BJ (cell line): ENCODE results near the gene ROR2. TPM values are rescaled to one million over a fixed set of nuclear protein-coding genes. Genes with fewer than 3 reads are reported as not detected.

Experiments
- CTCF ChIA-PET: fragments of 350-600 bp; formaldehyde crosslinking; extraction: SDS; loops from one replicate; lab custom pipeline; 2021; ENCODE audit warnings: antibody characterized with exemption, inconsistent platforms; lab: Yijun Ruan, JAX
- POLR2A ChIA-PET: fragments of 300-600 bp; sonication (Branson Sonifier 250); formaldehyde crosslinking; extraction: SDS; loops from one replicate; lab custom pipeline; 2021; ENCODE audit warnings: antibody characterized with exemption; lab: Charles Lee
- DNase-seq: peaks from one replicate; pipeline ENCODE4 v3.0.0-alpha.2; 2011; ENCODE audit warnings: low read depth
- H3K27me3 ChIP-seq: 2 replicates; pipeline ENCODE4 v1.6.0; 2011; ENCODE audit warnings: low read length; ENCODE audit not compliant: control insufficient read depth, insufficient read depth
- H3K36me3 ChIP-seq: 2 replicates; pipeline ENCODE4 v1.5.1; 2011; ENCODE audit warnings: low read length; ENCODE audit not compliant: control insufficient read depth, insufficient read depth
- H3K4me3 ChIP-seq: 2 replicates; pipeline ENCODE4 v1.5.1; 2011; ENCODE audit warnings: low read depth, mild to moderate bottlenecking, control low read depth, low read length
- CTCF ChIP-seq: IDR thresholded peaks from 2 replicates; pipeline ENCODE4 v1.5.1; 2011; ENCODE audit warnings: low read depth, mild to moderate bottlenecking, control low read depth, inconsistent platforms, low read length, moderate library complexity; ENCODE audit not compliant: insufficient read depth
- polyA plus RNA-seq: library from polyadenylated mRNA; depleted of rRNA; stranded (reverse); fragments of >200 nt; gene quantifications from 2 replicates; pipeline ENCODE4 v1.2.3, GENCODE V29; 2011

The ROR2 gene
- polyA plus RNA-seq, 1 experiment: 1.1 TPM

- Histone ChIP-seq H3K4me3 (no peak overlapping the region), H3K27me3 (no peaks in the 10 kb centered on the region), H3K36me3 (no peaks in the 10 kb centered on the region; the same call in 1 of the 2 replicates)
- DNase-seq: no peak
- ChIA-PET CTCF (interaction anchor here (1.3 kb wide), 1 partner anchor 10 kb away, joined by 4 read pairs; no protein-coding TSS in a partner anchor), POLR2A (no interaction called here)
- TF ChIP-seq CTCF: no peak
These were observed 30.4 kb downstream of the ROR2 start for GRCh38 chr9:91919621-91920020.

GRCh38 chr9:91917436-91917835 is 32.6 kb downstream of the ROR2 start:
- TF ChIP-seq CTCF: no peak
- Histone ChIP-seq H3K36me3 (no peaks in the 10 kb centered on the region; the same call in 1 of the 2 replicates), H3K27me3 (no peaks in the 10 kb centered on the region), H3K4me3 (no peak overlapping the region)
- ChIA-PET CTCF (no interaction called here), POLR2A (no interaction called here)
- no peak for DNase-seq

GRCh38 chr9:91915524-91916263 is 34.3 kb downstream of the ROR2 start:
- no peaks in the 10 kb centered on the region for H3K27me3 ChIP-seq
- ChIA-PET POLR2A (no interaction called here), CTCF (no interaction called here)
- TF ChIP-seq CTCF: no peak
- no peak for DNase-seq
- no peak overlapping the region for H3K4me3 ChIP-seq
- no peaks in the 10 kb centered on the region; the same call in 1 of the 2 replicates for H3K36me3 ChIP-seq

- CTCF ChIA-PET: no interaction called here
- DNase-seq: no peak
- no peak overlapping the region for H3K4me3 ChIP-seq
- POLR2A ChIA-PET: no interaction called here
- H3K27me3 ChIP-seq: no peaks in the 10 kb centered on the region
- TF ChIP-seq CTCF: no peak
- H3K36me3 ChIP-seq: no peaks in the 10 kb centered on the region; the same call in 1 of the 2 replicates
These were observed 35.1 kb downstream of the ROR2 start for GRCh38 chr9:91914937-91915336.

GRCh38 chr9:91914404-91914803 is 35.6 kb downstream of the ROR2 start:
- no peak overlapping the region for H3K4me3 ChIP-seq
- no peaks in the 10 kb centered on the region; the same call in 1 of the 2 replicates for H3K36me3 ChIP-seq
- POLR2A ChIA-PET: no interaction called here
- no peak for TF ChIP-seq CTCF
- no peak for DNase-seq
- CTCF ChIA-PET: no interaction called here
- no peaks in the 10 kb centered on the region for H3K27me3 ChIP-seq
